22Rv1 (cell line): ENCODE data around the gene IER2.

Experiments used
- H3K27ac ChIP-seq: fragments of 450-650 bp; 2 replicates; pipeline ENCODE4 v1.5.1; 2017
- ZFX ChIP-seq: fragments of 450-650 bp; IDR thresholded peaks from 2 replicates; pipeline ENCODE4 v1.6.1; 2017; ENCODE audit warnings: antibody characterized with exemption, borderline replicate concordance
- TF ChIP-seq, protein P1 (sequence below): fragments of 450-650 bp; IDR thresholded peaks from 2 replicates; pipeline ENCODE4 v1.5.1; 2017; ENCODE audit warnings: mild to moderate bottlenecking

Gene IER2

DNA sequence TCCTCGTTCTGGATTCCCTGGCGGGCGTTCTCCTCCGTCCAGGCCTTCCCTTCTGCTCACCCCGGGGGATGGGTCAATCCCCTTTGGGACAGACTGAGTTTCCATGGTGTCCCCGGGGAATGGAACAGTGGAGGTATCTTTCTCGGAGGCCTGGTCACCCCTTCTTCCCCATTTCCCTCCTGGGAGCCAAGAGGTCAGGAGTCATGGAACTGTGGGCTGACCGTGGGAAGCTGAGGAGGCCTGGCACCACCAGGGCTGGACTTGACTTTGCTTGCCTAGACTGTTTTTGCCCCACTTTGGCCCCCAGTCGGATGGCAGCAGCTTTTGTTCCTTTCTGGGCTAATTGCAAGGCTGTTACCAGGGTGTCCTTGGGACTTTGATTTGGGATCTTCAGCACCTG is 30.2 kb upstream of the IER2 start:
- TF ChIP-seq ZFX: no peak
- H3K27ac ChIP-seq: no peak overlapping the region

DNA sequence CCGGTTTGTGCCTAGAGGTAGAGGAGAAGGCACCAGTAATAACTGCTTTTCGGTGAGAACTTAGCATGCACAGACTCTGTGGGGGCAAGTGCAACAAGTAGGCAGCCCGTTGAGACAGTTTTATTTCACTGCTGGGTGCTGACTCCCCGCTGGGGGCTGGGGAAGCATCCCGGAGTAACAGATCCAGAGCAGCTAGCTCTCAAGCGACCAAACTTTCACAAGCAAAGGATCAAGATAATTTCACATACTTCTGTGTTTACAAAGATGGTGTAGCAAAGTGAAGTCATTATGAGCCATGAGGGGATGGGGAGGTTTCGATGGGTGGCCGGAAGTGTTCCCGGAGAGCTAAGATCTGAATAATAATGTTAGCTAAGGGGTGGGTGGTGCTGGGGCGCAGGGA is 29.4 kb upstream of the IER2 start:
- TF ChIP-seq ZFX: no peak
- TF ChIP-seq, protein P1, sequence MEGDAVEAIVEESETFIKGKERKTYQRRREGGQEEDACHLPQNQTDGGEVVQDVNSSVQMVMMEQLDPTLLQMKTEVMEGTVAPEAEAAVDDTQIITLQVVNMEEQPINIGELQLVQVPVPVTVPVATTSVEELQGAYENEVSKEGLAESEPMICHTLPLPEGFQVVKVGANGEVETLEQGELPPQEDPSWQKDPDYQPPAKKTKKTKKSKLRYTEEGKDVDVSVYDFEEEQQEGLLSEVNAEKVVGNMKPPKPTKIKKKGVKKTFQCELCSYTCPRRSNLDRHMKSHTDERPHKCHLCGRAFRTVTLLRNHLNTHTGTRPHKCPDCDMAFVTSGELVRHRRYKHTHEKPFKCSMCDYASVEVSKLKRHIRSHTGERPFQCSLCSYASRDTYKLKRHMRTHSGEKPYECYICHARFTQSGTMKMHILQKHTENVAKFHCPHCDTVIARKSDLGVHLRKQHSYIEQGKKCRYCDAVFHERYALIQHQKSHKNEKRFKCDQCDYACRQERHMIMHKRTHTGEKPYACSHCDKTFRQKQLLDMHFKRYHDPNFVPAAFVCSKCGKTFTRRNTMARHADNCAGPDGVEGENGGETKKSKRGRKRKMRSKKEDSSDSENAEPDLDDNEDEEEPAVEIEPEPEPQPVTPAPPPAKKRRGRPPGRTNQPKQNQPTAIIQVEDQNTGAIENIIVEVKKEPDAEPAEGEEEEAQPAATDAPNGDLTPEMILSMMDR: no peak
- H3K27ac ChIP-seq: no peak overlapping the region

DNA sequence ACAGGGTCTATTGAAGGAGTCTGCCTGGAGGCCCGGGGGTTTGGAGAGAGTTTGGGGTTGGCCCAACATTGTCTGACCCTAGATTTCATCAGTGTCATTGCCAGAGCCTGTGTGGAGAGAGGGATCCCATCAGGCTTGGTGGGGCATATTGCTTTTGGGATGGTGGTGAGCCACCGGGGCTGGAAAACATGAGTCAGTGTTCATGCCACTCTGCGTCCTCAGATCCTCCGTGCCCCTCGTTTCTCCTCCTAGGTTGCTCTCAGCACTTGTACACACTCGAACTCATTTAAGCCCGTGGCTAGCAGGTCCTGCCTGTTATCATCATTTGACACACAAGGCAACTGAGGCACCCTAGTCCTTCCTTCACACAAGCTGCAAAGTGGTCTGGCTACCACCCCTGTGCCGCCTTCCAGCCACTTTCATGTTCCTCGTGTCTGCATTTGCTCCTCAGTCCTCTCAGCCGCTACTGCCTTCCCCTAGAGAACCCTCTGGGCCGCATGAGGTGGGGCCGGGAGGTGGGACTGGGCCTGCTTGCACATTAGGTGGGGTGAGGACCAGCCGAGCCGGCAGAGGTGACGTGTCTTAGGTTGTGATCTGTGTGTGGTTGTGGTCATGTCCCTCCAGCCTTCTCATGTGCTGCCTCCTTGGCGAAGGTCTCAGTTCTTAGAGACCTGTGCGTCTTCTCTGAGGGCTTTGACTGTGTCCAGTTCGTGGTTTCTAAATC is 28.5 kb upstream of the IER2 start:
- no peak overlapping the region for H3K27ac ChIP-seq
- TF ChIP-seq ZFX: no peak
- TF ChIP-seq, protein P1: no peak

DNA sequence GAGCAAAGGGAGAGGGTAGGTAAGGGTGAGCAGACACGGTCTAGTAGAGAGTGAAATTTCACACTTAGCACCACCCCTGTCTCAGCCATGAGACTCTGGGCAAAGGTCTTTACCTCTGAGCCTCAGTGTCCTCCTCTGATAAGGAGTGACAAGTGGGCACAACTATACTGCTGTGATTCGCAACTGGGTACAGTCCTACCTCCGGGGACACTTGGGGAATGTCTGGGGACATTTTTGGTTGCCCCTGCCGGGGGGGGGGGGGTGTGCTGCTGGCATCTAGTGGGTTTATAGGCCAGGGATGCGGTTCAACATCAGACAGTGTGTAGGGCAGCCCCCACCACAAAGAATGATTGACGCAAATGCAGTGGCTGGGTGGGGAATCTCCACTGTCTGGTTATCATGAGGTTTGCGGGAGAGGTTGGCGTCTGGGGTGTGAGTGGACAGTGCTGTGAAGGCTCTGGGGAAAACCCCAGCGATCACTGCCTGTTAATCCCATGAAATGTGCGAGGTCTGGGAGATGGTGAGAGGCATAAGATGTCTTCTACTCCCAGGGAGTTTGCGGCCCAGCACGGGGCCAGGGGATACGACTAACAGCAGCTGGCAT is 27.8 kb upstream of the IER2 start:
- TF ChIP-seq, protein P1: no peak
- TF ChIP-seq ZFX: no peak
- H3K27ac ChIP-seq: no peak overlapping the region

- TF ChIP-seq, protein P1: no peak
- H3K27ac ChIP-seq: no peak overlapping the region
Observed at GRCh38 chr19:13122980-13123957, 26.9 kb upstream of the IER2 start.

- TF ChIP-seq, protein P1: no peak
- no peak overlapping the region for H3K27ac ChIP-seq
Observed at GRCh38 chr19:13127051-13127450, 23.2 kb upstream of the IER2 start.

GRCh38 chr19:13127811-13128575 is 22.2 kb upstream of the IER2 start:
- TF ChIP-seq ZFX: no peak
- H3K27ac ChIP-seq: peak overlapping the region; percentile 2; the same call in 1 of the 2 replicates
